EH (cell line): ENCODE data around the gene GLYR1.

Experiments used
- DNase-seq: peaks from one replicate; pipeline ENCODE4 v3.0.0-alpha.2; 2015; ENCODE audit warnings: low read depth

The GLYR1 gene

GRCh38 chr16:4805231-4805630 lies 41.9 kb downstream of the GLYR1 start:
- DNase-seq, result no peak

GRCh38 chr16:4803898-4804762 lies 43.0 kb downstream of the GLYR1 start:
- no peak for DNase-seq

- DNase-seq, result no peak
These were observed 43.7 kb downstream of the GLYR1 start for GRCh38 chr16:4803401-4803844.

- DNase-seq, result peak; percentile 94
These were observed 44.3 kb downstream of the GLYR1 start for GRCh38 chr16:4802659-4803287.

GRCh38 chr16:4801962-4802658 lies 45.0 kb downstream of the GLYR1 start, which contains the start of gene ROGDI:
ROGDI (minus strand) TSS chr16:4802633; CDS start chr16:4802571, 62 bp downstream.
- peak; percentile 50 for DNase-seq

- no peak for DNase-seq
These were observed 45.8 kb downstream of the GLYR1 start for GRCh38 chr16:4801051-4801961.

GRCh38 chr16:4800290-4801041 lies 46.6 kb downstream of the GLYR1 start:
- DNase-seq, result no peak

- no peak for DNase-seq
These were observed 47.8 kb downstream of the GLYR1 start for GRCh38 chr16:4799171-4799855.

- no peak for DNase-seq
These were observed 48.6 kb downstream of the GLYR1 start for GRCh38 chr16:4798456-4798855.

- no peak for DNase-seq
These were observed 49.3 kb downstream of the GLYR1 start for GRCh38 chr16:4797805-4798252.

GRCh38 chr16:4796982-4797804 lies 49.9 kb downstream of the GLYR1 start:
- no peak for DNase-seq

- DNase-seq, result no peak
These were observed 51.1 kb downstream of the GLYR1 start for GRCh38 chr16:4795828-4796572.

GRCh38 chr16:4795181-4795827 lies 51.8 kb downstream of the GLYR1 start, which contains the start of gene SMIM22:
SMIM22 (plus strand) TSS chr16:4795369; CDS start chr16:4795735, 366 bp downstream.
- DNase-seq, result no peak

GRCh38 chr16:4792951-4793513 lies 54.1 kb downstream of the GLYR1 start:
- no peak for DNase-seq

GRCh38 chr16:4790871-4791270 lies 56.2 kb downstream of the GLYR1 start:
- DNase-seq, result no peak

- DNase-seq, result no peak
These were observed 56.8 kb downstream of the GLYR1 start for GRCh38 chr16:4790261-4790660.

- no peak for DNase-seq
These were observed 58.2 kb downstream of the GLYR1 start for GRCh38 chr16:4788910-4789309.

GRCh38 chr16:4788489-4788889 lies 58.6 kb downstream of the GLYR1 start:
- DNase-seq, result no peak
